GM21515 (cell line): ENCODE results near the gene FHAD1.

Experiments used
- ATAC-seq: cut with Tn5 transposase; IDR thresholded peaks from one replicate; pipeline ENCODE4 v1.9.1; 2021; ENCODE audit not compliant: unreplicated experiment

Gene FHAD1

GRCh38 chr1:15246960-15247614 lies at the start of gene FHAD1:
FHAD1 (plus strand) TSS chr1:15247223; CDS start chr1:15251785, 4,562 bp downstream.
- ATAC-seq, result no peak

- no peak for ATAC-seq
Measured at GRCh38 chr1:15197591-15198447, 49.2 kb upstream of the FHAD1 start.

GRCh38 chr1:15198684-15199083 lies 48.3 kb upstream of the FHAD1 start:
- no peak for ATAC-seq

GRCh38 chr1:15201221-15201620 lies 45.8 kb upstream of the FHAD1 start:
- no peak for ATAC-seq

GRCh38 chr1:15201849-15202551 lies 45.0 kb upstream of the FHAD1 start:
- ATAC-seq, result no peak

GRCh38 chr1:15204931-15205330 lies 42.1 kb upstream of the FHAD1 start:
- no peak for ATAC-seq

GRCh38 chr1:15205586-15206346 lies 41.3 kb upstream of the FHAD1 start:
- no peak for ATAC-seq

GRCh38 chr1:15206418-15207030 lies 40.5 kb upstream of the FHAD1 start:
- no peak for ATAC-seq

GRCh38 chr1:15207031-15207828 lies 39.8 kb upstream of the FHAD1 start:
- no peak for ATAC-seq

- ATAC-seq, result no peak
Measured at GRCh38 chr1:15207829-15208429, 39.1 kb upstream of the FHAD1 start.

GRCh38 chr1:15210651-15211375 lies 36.2 kb upstream of the FHAD1 start:
- ATAC-seq, result no peak

GRCh38 chr1:15211424-15211823 lies 35.6 kb upstream of the FHAD1 start:
- ATAC-seq, result no peak

GRCh38 chr1:15212216-15212953 lies 34.6 kb upstream of the FHAD1 start:
- no peak for ATAC-seq

- no peak for ATAC-seq
Measured at GRCh38 chr1:15212954-15213291, 34.1 kb upstream of the FHAD1 start.

GRCh38 chr1:15213341-15213821 lies 33.6 kb upstream of the FHAD1 start:
- no peak for ATAC-seq

- no peak for ATAC-seq
Measured at GRCh38 chr1:15214527-15214926, 32.5 kb upstream of the FHAD1 start.

- ATAC-seq, result no peak
Measured at GRCh38 chr1:15215116-15215515, 31.9 kb upstream of the FHAD1 start.

GRCh38 chr1:15217654-15218053 lies 29.4 kb upstream of the FHAD1 start:
- no peak for ATAC-seq
